Endothelial cell of umbilical vein (primary cell): Measurements from ENCODE around the gene LENEP. TPM values are rescaled to one million over a fixed set of nuclear protein-coding genes. Genes with fewer than 3 reads are reported as not detected.

Source experiments
- BruUV-seq: library from RNA; stranded (reverse); fragments of 400-500 nt; replicated peaks from 2 replicates; lab custom pipeline; 2021; lab: Mats Ljungman, UMichigan
- CTCF ChIA-PET: fragments of 300-600, 350-600 bp; sonication (Branson Sonifier 250); formaldehyde crosslinking; loops from one replicate; lab custom pipeline; 2021; ENCODE audit warnings: antibody characterized with exemption, inconsistent platforms; lab: Charles Lee
- POLR2A ChIA-PET: fragments of 300-600, 350-600 bp; sonication (Branson Sonifier 250); formaldehyde crosslinking; loops from one replicate; lab custom pipeline; 2021; ENCODE audit warnings: antibody characterized with exemption, inconsistent platforms; lab: Charles Lee
- DNase-seq: peaks from one replicate; pipeline ENCODE4 v3.0.0-alpha.2; 2011; ENCODE audit warnings: low read depth, low spot score
- FAIRE-seq: peaks from 2 replicates; lab custom pipeline; 2011; peaks lifted over from hg19 to GRCh38; lab: Jason Lieb, UNC
- H2AFZ ChIP-seq: 2 replicates; pipeline ENCODE4 v1.6.0; 2012; ENCODE audit warnings: low read depth, low read length, control low read depth, inconsistent platforms
- H3K27ac ChIP-seq: 2 replicates; pipeline ENCODE4 v1.5.1; 2011; ENCODE audit warnings: low read depth, mild to moderate bottlenecking, control low read depth, low read length, moderate library complexity; ENCODE audit not compliant: insufficient read depth
- H3K27me3 ChIP-seq, 2 experiments: 2 replicates each; pipeline versions ENCODE4 v1.6.0 to v1.6.1; 2011; ENCODE audit warnings: low read length in 2 of 2, mixed read lengths in 1 of 2; ENCODE audit not compliant: control insufficient read depth in 2 of 2, insufficient read depth in 2 of 2
- H3K36me3 ChIP-seq, 2 experiments: 2 replicates in 1 of 2; 3 replicates in 1 of 2; pipeline ENCODE4 v1.5.1; 2011; ENCODE audit warnings: low read length in 2 of 2, mild to moderate bottlenecking in 1 of 2, moderate library complexity in 1 of 2; ENCODE audit not compliant: control insufficient read depth in 2 of 2, insufficient read depth in 2 of 2; ENCODE audit errors: extremely low read depth in 1 of 2
- H3K4me1 ChIP-seq: 3 replicates; pipeline ENCODE4 v1.5.1; 2011; ENCODE audit warnings: mild to moderate bottlenecking, low read length; ENCODE audit not compliant: control insufficient read depth, insufficient read depth; ENCODE audit errors: extremely low read depth
- H3K4me2 ChIP-seq: 2 replicates; pipeline ENCODE4 v1.6.1; 2011; ENCODE audit warnings: low read length, control low read depth, mixed read lengths; ENCODE audit not compliant: insufficient read depth
- H3K4me3 ChIP-seq, 3 experiments: fragments of 200-600 bp in 1 of 3; sonication (generic), shearing (Covaris generic) in 1 of 3; replicated peaks in 1 of 3; 2 replicates each; pipeline ENCODE4 v1.5.1; 2011 to 2016; ENCODE audit warnings: control low read depth in 3 of 3, low read length in 3 of 3, mild to moderate bottlenecking in 2 of 3, inconsistent platforms in 1 of 3, low read depth in 1 of 3, moderate library complexity in 1 of 3; ENCODE audit not compliant: insufficient read depth in 1 of 3
- H3K79me2 ChIP-seq: 2 replicates; pipeline ENCODE4 v1.6.0; 2012; ENCODE audit warnings: low read length, inconsistent platforms; ENCODE audit not compliant: control insufficient read depth, insufficient read depth
- H3K9ac ChIP-seq: replicated peaks from 2 replicates; pipeline ENCODE3; 2011; ENCODE audit warnings: low read length, control low read depth; ENCODE audit not compliant: insufficient read depth; ENCODE audit errors: extremely low read depth
- H3K9me1 ChIP-seq: replicated peaks from 3 replicates; pipeline ENCODE4 v1.6.0; 2011; ENCODE audit warnings: mild to moderate bottlenecking, low read length; ENCODE audit not compliant: control insufficient read depth, insufficient read depth; ENCODE audit errors: extremely low read depth
- H3K9me3 ChIP-seq: replicated peaks from 2 replicates; pipeline ENCODE4 v1.5.1; 2012; ENCODE audit warnings: low read length, inconsistent platforms; ENCODE audit not compliant: control insufficient read depth, insufficient read depth
- H4K20me1 ChIP-seq: replicated peaks from 2 replicates; pipeline ENCODE3; 2011; ENCODE audit warnings: mild to moderate bottlenecking, low read length; ENCODE audit not compliant: control insufficient read depth, insufficient read depth; ENCODE audit errors: extremely low read depth
- EZH2 ChIP-seq: IDR thresholded peaks from 2 replicates; pipeline ENCODE4 v1.6.1; 2012; ENCODE audit warnings: borderline replicate concordance, low read depth, mild to moderate bottlenecking, moderate library complexity, low read length, inconsistent platforms; ENCODE audit not compliant: severe bottlenecking
- FOS ChIP-seq: IDR thresholded peaks from 2 replicates; pipeline ENCODE4 v1.6.1; 2011; ENCODE audit warnings: mild to moderate bottlenecking, low read length, moderate library complexity, borderline replicate concordance; ENCODE audit not compliant: insufficient read depth
- GATA2 ChIP-seq: IDR thresholded peaks from 2 replicates; pipeline ENCODE4 v1.7.0; 2011; ENCODE audit warnings: low read depth, mild to moderate bottlenecking, moderate library complexity, mixed read lengths, low read length; ENCODE audit not compliant: insufficient read length, insufficient read depth
- JUN ChIP-seq: IDR thresholded peaks from 2 replicates; pipeline ENCODE4 v1.6.1; 2011; ENCODE audit warnings: borderline replicate concordance, low read depth; ENCODE audit not compliant: insufficient read length, insufficient read depth
- MYC ChIP-seq: IDR thresholded peaks from one replicate; pipeline ENCODE4 v1.6.1; 2011; ENCODE audit warnings: mild to moderate bottlenecking, low read depth, low read length
- POLR2A ChIP-seq: IDR thresholded peaks from 2 replicates; pipeline ENCODE4 v1.6.1; 2012; ENCODE audit warnings: low read depth, mild to moderate bottlenecking, control low read depth, low read length
- POLR2AphosphoS5 ChIP-seq: IDR thresholded peaks from 2 replicates; pipeline ENCODE4 v1.6.1; 2012; ENCODE audit warnings: low read depth, mild to moderate bottlenecking, control low read depth, low read length, moderate library complexity; ENCODE audit not compliant: insufficient read depth
- dilution Hi-C: fragments of 300-500 bp; cut with MboI; formaldehyde crosslinking; loops from one replicate; pipeline ENCODE4 v1.15.0; 2019; ENCODE audit warnings: low sequenced_read_pairs; ENCODE audit not compliant: extremely low pct_ligation_motif_present
- intact Hi-C: fragments of 100-400 bp; cut with micrococcal nuclease; formaldehyde crosslinking; loops from one replicate; pipeline ENCODE4 v1.10.0; 2022
- polyA plus RNA-seq, 4 experiments: library from polyadenylated mRNA; depleted of rRNA in 3 of 4; stranded (reverse) in 3 of 4; unstranded in 1 of 4; fragments of >200 nt; gene quantifications; 2 replicates each; pipeline versions ENCODE4 v1.2.1 to v1.2.3, GENCODE V29; 2011 to 2012; ENCODE audit warnings: missing spikeins in 1 of 4
- total RNA-seq: library from RNA; stranded (reverse); gene quantifications from 2 replicates; pipeline ENCODE4 v1.2.3, GENCODE V29; 2021
- TF ChIP-seq, protein P1 (sequence below), 2 donors: IDR thresholded peaks; 1 replicate in 1 of 2; 2 replicates in 1 of 2; pipeline ENCODE4 v1.5.1; 2011; ENCODE audit warnings: low read length in 2 of 2, mild to moderate bottlenecking in 2 of 2, moderate library complexity in 2 of 2, control low read depth in 1 of 2, inconsistent platforms in 1 of 2, low read depth in 1 of 2; ENCODE audit not compliant: insufficient read depth in 1 of 2; ENCODE audit errors: extremely low read depth in 1 of 2
- TF ChIP-seq, protein P2 (sequence below): IDR thresholded peaks from 2 replicates; pipeline ENCODE4 v1.6.1; 2011; ENCODE audit not compliant: insufficient read depth, insufficient read length

Gene LENEP
- total and polyA plus RNA-seq, 2 donors (not counting 3 experiments of a cell fraction or from before 2014, with no cell fraction given): 0.64 TPM; not detected in 1

DNA sequence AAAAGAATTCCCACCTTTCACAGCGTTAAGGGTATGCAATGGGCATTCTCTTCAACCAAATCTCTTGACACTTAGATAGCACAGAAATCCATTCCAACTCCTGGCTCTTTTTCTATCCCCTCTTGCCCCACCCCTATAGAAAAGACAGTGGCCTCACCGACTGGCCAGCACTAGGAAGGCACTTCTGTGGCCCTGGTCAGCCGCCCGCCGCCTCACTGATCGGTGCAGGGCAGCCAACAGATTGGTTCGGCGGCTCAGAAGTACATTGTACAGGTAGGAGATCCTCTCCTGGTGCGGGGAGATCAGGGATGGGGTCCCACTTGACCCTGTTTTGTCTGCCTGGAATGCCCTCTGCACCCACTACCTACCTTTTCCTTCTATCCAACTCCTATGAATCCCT is 30.9 kb downstream of the LENEP start:
- H3K9me3 ChIP-seq: no peaks in the 10 kb centered on the region
- H3K4me3 ChIP-seq: no peak overlapping the region
- H3K4me2 ChIP-seq: no peak overlapping the region
- POLR2A ChIA-PET: no interaction called here
- H3K9me1 ChIP-seq: no peaks in the 10 kb centered on the region
- FAIRE-seq (no peak), DNase-seq (no peak)
- dilution Hi-C loops: no loop called here
- no peaks in the 10 kb centered on the region for H3K36me3 ChIP-seq
- intact Hi-C loops: no loop called here
- CTCF ChIA-PET: interaction anchor here (0.9 kb wide), 1 partner anchor 27 kb away, joined by 3 read pairs; the partner anchor contains the start of gene ADAM15
- H4K20me1 ChIP-seq: no peaks in the 10 kb centered on the region
- H2AFZ ChIP-seq: no peak overlapping the region
- H3K27me3 ChIP-seq: no peaks in the 10 kb centered on the region
- TF ChIP-seq, protein P1, sequence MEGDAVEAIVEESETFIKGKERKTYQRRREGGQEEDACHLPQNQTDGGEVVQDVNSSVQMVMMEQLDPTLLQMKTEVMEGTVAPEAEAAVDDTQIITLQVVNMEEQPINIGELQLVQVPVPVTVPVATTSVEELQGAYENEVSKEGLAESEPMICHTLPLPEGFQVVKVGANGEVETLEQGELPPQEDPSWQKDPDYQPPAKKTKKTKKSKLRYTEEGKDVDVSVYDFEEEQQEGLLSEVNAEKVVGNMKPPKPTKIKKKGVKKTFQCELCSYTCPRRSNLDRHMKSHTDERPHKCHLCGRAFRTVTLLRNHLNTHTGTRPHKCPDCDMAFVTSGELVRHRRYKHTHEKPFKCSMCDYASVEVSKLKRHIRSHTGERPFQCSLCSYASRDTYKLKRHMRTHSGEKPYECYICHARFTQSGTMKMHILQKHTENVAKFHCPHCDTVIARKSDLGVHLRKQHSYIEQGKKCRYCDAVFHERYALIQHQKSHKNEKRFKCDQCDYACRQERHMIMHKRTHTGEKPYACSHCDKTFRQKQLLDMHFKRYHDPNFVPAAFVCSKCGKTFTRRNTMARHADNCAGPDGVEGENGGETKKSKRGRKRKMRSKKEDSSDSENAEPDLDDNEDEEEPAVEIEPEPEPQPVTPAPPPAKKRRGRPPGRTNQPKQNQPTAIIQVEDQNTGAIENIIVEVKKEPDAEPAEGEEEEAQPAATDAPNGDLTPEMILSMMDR (IDR thresholded peaks at IDR 0.05; ENCODE audit: extremely low read depth in 1 of 2, insufficient read depth in 1 of 2, low read depth in 1 of 2, low read length in 2 of 2): no peak
- TF ChIP-seq, protein P2, sequence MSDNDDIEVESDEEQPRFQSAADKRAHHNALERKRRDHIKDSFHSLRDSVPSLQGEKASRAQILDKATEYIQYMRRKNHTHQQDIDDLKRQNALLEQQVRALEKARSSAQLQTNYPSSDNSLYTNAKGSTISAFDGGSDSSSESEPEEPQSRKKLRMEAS: no peak
- TF ChIP-seq POLR2A: no peak
- TF ChIP-seq POLR2AphosphoS5: no peak
- TF ChIP-seq FOS: no peak
- TF ChIP-seq EZH2: no peak
- TF ChIP-seq MYC: no peak
- no peak for TF ChIP-seq JUN
- TF ChIP-seq GATA2: no peak
- BruUV-seq: no TSS peak
- no peaks in the 10 kb centered on the region for H3K79me2 ChIP-seq
- H3K9ac ChIP-seq: no peak overlapping the region
- H3K4me1 ChIP-seq: no peaks in the 10 kb centered on the region
- H3K27ac ChIP-seq: no peak overlapping the region
